ENCODE results near the gene TBX1.

The TBX1 gene

GRCh38 chr22:19759427-19760057 lies 1.0 kb upstream of the TBX1 start:
- no peak for DNase-seq (ENCODE audit: insufficient read length, low spot score)
- FAIRE-seq: no peak
- no peak for TF ChIP-seq CTCF (IDR thresholded peaks at IDR 0.05; ENCODE audit: insufficient read depth, missing control alignments)

- TF ChIP-seq CTCF (IDR thresholded peaks at IDR 0.05; ENCODE audit: insufficient read depth, missing control alignments): no peak
- DNase-seq (ENCODE audit: insufficient read length, low spot score): no peak
- no peak for FAIRE-seq
Observed at GRCh38 chr22:19760951-19761724, 560 bp downstream of the TBX1 start.

- DNase-seq (ENCODE audit: insufficient read length, low spot score) (no peak), FAIRE-seq (no peak)
- TF ChIP-seq CTCF (IDR thresholded peaks at IDR 0.05; ENCODE audit: insufficient read depth, missing control alignments): no peak
Observed at GRCh38 chr22:19761725-19762567, 1.4 kb downstream of the TBX1 start.

- FAIRE-seq: no peak
- TF ChIP-seq CTCF (IDR thresholded peaks at IDR 0.05; ENCODE audit: insufficient read depth, missing control alignments): no peak
- DNase-seq (ENCODE audit: insufficient read length, low spot score): no peak
Observed at GRCh38 chr22:19762568-19763457, 2.2 kb downstream of the TBX1 start.

- DNase-seq (ENCODE audit: insufficient read length, low spot score) (no peak), FAIRE-seq (no peak)
- no peak for TF ChIP-seq CTCF (IDR thresholded peaks at IDR 0.05; ENCODE audit: insufficient read depth, missing control alignments)
Observed at GRCh38 chr22:19763458-19764298, 3.1 kb downstream of the TBX1 start.

- no peak for DNase-seq (ENCODE audit: insufficient read length, low spot score)
- FAIRE-seq: no peak
- TF ChIP-seq CTCF (IDR thresholded peaks at IDR 0.05; ENCODE audit: insufficient read depth, missing control alignments): no peak
Observed at GRCh38 chr22:19764299-19764593, 3.7 kb downstream of the TBX1 start.

Data from D721Med (cell line).